Activated B cell treated with CpG ODN at 0.5 μM for 24 hours (primary cell): ENCODE data around the gene TMEM178B. TPM values are rescaled to one million over a fixed set of nuclear protein-coding genes. Genes with fewer than 3 reads are reported as not detected.

Experiments
- ATAC-seq: fragments of 200-7000 bp; cut with Tn5 transposase; one replicate; pipeline ENCODE4 v1.10.0; 2021; ENCODE audit warnings: low read depth, mild to moderate bottlenecking, moderate library complexity
- CTCF ChIA-PET: fragments of 350-600 bp; sonication (Branson Sonifier 250); formaldehyde crosslinking; loops from one replicate; lab custom pipeline; 2021; ENCODE audit warnings: antibody characterized with exemption; lab: Charles Lee
- POLR2A ChIA-PET: fragments of 350-600 bp; sonication (Branson Sonifier 250); formaldehyde crosslinking; loops from one replicate; lab custom pipeline; 2021; ENCODE audit warnings: antibody characterized with exemption; lab: Charles Lee
- DNase-seq: peaks from one replicate; pipeline ENCODE4 v3.0.0; 2022
- H3K27ac Mint-ChIP-seq: one replicate; pipeline ENCODE4 v1.8.0; 2020; ENCODE audit warnings: mixed read lengths
- H3K27me3 Mint-ChIP-seq: one replicate; pipeline ENCODE4 v1.8.0; 2021; ENCODE audit warnings: mixed read lengths
- H3K36me3 Mint-ChIP-seq: one replicate; pipeline ENCODE4 v1.8.0; 2021; ENCODE audit warnings: low read depth, mixed read lengths
- H3K4me1 Mint-ChIP-seq: one replicate; pipeline ENCODE4 v1.8.0; 2021; ENCODE audit warnings: mixed read lengths
- H3K4me3 Mint-ChIP-seq: one replicate; pipeline ENCODE4 v1.8.0; 2020; ENCODE audit warnings: mild to moderate bottlenecking, mixed read lengths
- H3K9me3 Mint-ChIP-seq: one replicate; pipeline ENCODE4 v1.8.0; 2020; ENCODE audit warnings: mixed read lengths
- CTCF ChIP-seq: fragments of 200-600 bp; IDR thresholded peaks from one replicate; pipeline ENCODE4 v1.8.0; 2022; ENCODE audit warnings: antibody characterized with exemption, mild to moderate bottlenecking
- intact Hi-C: fragments of 100-400 bp; cut with micrococcal nuclease; formaldehyde crosslinking; loops from one replicate; pipeline ENCODE4 v1.15.1; 2024
- total RNA-seq: library from RNA; stranded (reverse); gene quantifications from 2 replicates; pipeline ENCODE4 v1.2.3, GENCODE V29; 2022

Gene TMEM178B
- total RNA-seq, 1 donor from 2014 or later = 0.49 TPM

DNA sequence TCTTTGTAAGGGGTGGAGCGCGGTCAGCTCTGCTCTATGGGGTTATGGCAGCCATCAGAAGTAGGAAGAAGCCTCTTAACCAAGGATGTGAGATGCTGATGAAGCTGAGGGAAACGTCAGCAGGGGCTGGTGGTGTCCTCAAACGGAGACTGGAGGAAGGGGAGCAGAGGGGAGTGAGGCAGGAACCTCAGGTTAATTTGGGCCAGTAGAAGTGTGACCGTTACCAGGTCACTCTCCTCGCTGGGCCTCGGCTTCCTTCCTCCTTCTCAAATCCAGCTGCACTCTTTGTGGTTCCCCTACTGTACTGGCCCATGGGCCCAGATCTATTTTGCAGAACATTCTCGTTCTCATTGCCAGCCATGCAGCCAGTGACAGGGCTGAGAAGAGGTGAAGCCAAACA is 169.5 kb downstream of the TMEM178B start:
- ATAC-seq = no peak
- DNase-seq = no peak
- CTCF ChIA-PET = no interaction called here
- Mint-ChIP-seq H3K4me1 (no peaks in the 10 kb centered on the region), H3K4me3 (no peak overlapping the region), H3K9me3 (no peaks in the 10 kb centered on the region), H3K36me3 (no peaks in the 10 kb centered on the region), H3K27me3 (peaks cover 3% of the 10 kb centered on the region), H3K27ac (no peak overlapping the region)
- TF ChIP-seq CTCF = no peak
- POLR2A ChIA-PET = no interaction called here
- intact Hi-C loops = no loop called here

GRCh38 chr7:141244435-141244834 is 170.6 kb downstream of the TMEM178B start:
- no peaks in the 10 kb centered on the region for H3K36me3 Mint-ChIP-seq
- TF ChIP-seq CTCF = no peak
- H3K4me3 Mint-ChIP-seq = no peak overlapping the region
- ATAC-seq = no peak
- H3K27ac Mint-ChIP-seq = no peak overlapping the region
- no peaks in the 10 kb centered on the region for H3K4me1 Mint-ChIP-seq
- CTCF ChIA-PET = no interaction called here
- intact Hi-C loops = no loop called here
- H3K27me3 Mint-ChIP-seq = peaks cover 3% of the 10 kb centered on the region
- no peaks in the 10 kb centered on the region for H3K9me3 Mint-ChIP-seq
- POLR2A ChIA-PET = no interaction called here
- no peak for DNase-seq

DNA sequence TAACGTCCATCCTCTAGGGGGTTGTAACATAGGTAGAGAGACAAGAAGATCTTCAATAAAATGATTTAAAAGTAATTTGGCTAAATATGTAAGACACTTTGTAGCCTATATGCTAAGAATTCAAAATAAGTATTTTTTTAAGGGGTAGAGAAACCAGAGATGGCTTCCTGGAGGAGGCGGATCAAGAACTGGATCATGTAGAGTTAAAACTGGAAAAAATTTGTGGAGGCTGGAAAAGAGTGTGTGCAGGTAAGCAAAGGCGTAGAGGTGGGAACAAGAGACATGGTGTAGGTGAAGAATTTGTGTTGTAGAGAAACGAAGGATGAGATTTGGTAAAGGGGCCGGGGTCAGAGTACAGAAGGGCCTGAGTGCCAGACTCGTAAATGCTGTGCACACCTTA is 172.6 kb downstream of the TMEM178B start:
- CTCF ChIA-PET = no interaction called here
- intact Hi-C loops = no loop called here
- H3K4me1 Mint-ChIP-seq = no peaks in the 10 kb centered on the region
- H3K27me3 Mint-ChIP-seq = peaks cover 3% of the 10 kb centered on the region
- ATAC-seq (no peak), DNase-seq (no peak)
- no peak overlapping the region for H3K4me3 Mint-ChIP-seq
- H3K9me3 Mint-ChIP-seq = no peaks in the 10 kb centered on the region
- H3K27ac Mint-ChIP-seq = no peak overlapping the region
- TF ChIP-seq CTCF = no peak
- H3K36me3 Mint-ChIP-seq = no peaks in the 10 kb centered on the region
- POLR2A ChIA-PET = no interaction called here

GRCh38 chr7:141251180-141251579 is 177.3 kb downstream of the TMEM178B start:
- Mint-ChIP-seq H3K27ac (no peak overlapping the region), H3K9me3 (no peaks in the 10 kb centered on the region), H3K4me1 (no peaks in the 10 kb centered on the region), H3K27me3 (no peaks in the 10 kb centered on the region), H3K4me3 (no peak overlapping the region), H3K36me3 (no peaks in the 10 kb centered on the region)
- DNase-seq (no peak), ATAC-seq (no peak)
- intact Hi-C loops = no loop called here
- no peak for TF ChIP-seq CTCF
- CTCF ChIA-PET = no interaction called here
- POLR2A ChIA-PET = no interaction called here

- no peaks in the 10 kb centered on the region for H3K27me3 Mint-ChIP-seq
- no peak for TF ChIP-seq CTCF
- no peak overlapping the region for H3K4me3 Mint-ChIP-seq
- no peak for ATAC-seq
- H3K4me1 Mint-ChIP-seq = no peaks in the 10 kb centered on the region
- H3K27ac Mint-ChIP-seq = no peak overlapping the region
- POLR2A ChIA-PET = no interaction called here
- no peak for DNase-seq
- CTCF ChIA-PET = no interaction called here
- H3K36me3 Mint-ChIP-seq = no peaks in the 10 kb centered on the region
- intact Hi-C loops = no loop called here
- no peaks in the 10 kb centered on the region for H3K9me3 Mint-ChIP-seq
Measured at GRCh38 chr7:141251957-141252356, 178.1 kb downstream of the TMEM178B start.
